Testis (tissue), 3 donors: ENCODE measurements around the gene RNF114. TPM values are rescaled to one million over a fixed set of nuclear protein-coding genes. Genes with fewer than 3 reads are reported as not detected.

Source experiments
- DNase-seq: peaks from one replicate; pipeline ENCODE4 v3.0.0-alpha.2; 2019
- H3K27ac ChIP-seq, 2 donors: fragments of 200-600 bp; sonication (generic); one replicate each; pipeline ENCODE4 v1.5.1; 2019
- H3K27me3 ChIP-seq: fragments of 200-600 bp; sonication (generic); one replicate; pipeline ENCODE4 v1.5.1; 2019
- H3K36me3 ChIP-seq: fragments of 200-600 bp; sonication (generic); one replicate; pipeline ENCODE4 v1.5.1; 2017; ENCODE audit warnings: low read depth; ENCODE audit errors: missing control alignments
- H3K4me1 ChIP-seq: fragments of 200-600 bp; sonication (generic); one replicate; pipeline ENCODE4 v1.5.1; 2019
- H3K4me3 ChIP-seq, 2 donors: fragments of 200-600 bp; sonication (generic); one replicate each; pipeline ENCODE4 v1.5.1; 2017 to 2019
- H3K9me3 ChIP-seq: fragments of 200-600 bp; sonication (generic); one replicate; pipeline ENCODE4 v1.5.1; 2017
- POLR2A ChIP-seq: fragments of 450-650 bp; IDR thresholded peaks from one replicate; pipeline ENCODE4 v1.6.1; 2017; ENCODE audit warnings: antibody characterized with exemption, mild to moderate bottlenecking, moderate library complexity
- WGBS, 2 donors: methylation state at CpG; one replicate each; pipeline ENCODE4 v1.1.5; 2018; 5-methylcytosine and 5-hydroxymethylcytosine counted together
- intact Hi-C: fragments of 100-400 bp; cut with DNase I; formaldehyde crosslinking; loops from one replicate; pipeline ENCODE4 v1.15.1; 2023; ENCODE audit warnings: low total_unique reads
- polyA plus RNA-seq: library from polyadenylated mRNA; stranded (reverse); fragments of 350-450 nt; fragmentation: Illumina TruSeq; extraction: RNeasy Lipid Tissue Mini Kit (QIAGEN cat#74804); gene quantifications from one replicate; pipeline ENCODE4 v1.2.3, GENCODE V29; 2014; ENCODE audit warnings: low read depth, low replicate concordance; ENCODE audit not compliant: insufficient read depth
- small RNA-seq, 2 donors: library from RNA; depleted of rRNA; stranded (forward); fragments of <200 nt; gene quantifications; one replicate each; pipeline ENCODE3, GENCODE V24; 2016
- total RNA-seq, 2 donors: library from RNA; depleted of rRNA; stranded (reverse); fragments of >200 nt; gene quantifications; one replicate each; pipeline ENCODE4 v1.2.3, GENCODE V29; 2016
- TF ChIP-seq, protein P1 (sequence below), 3 experiments: fragments of 450-650 bp in 2 of 3; fragments of 200-600 bp in 1 of 3; sonication (generic) in 1 of 3; IDR thresholded peaks; one replicate each; pipeline ENCODE4 v1.5.1; 2016 to 2019; ENCODE audit warnings: antibody characterized with exemption in 3 of 3, mild to moderate bottlenecking in 2 of 3, moderate library complexity in 1 of 3

The RNF114 gene
- total and polyA plus RNA-seq, 3 donors from 2014 or later, result 472 to 531 (median 479) TPM

DNA sequence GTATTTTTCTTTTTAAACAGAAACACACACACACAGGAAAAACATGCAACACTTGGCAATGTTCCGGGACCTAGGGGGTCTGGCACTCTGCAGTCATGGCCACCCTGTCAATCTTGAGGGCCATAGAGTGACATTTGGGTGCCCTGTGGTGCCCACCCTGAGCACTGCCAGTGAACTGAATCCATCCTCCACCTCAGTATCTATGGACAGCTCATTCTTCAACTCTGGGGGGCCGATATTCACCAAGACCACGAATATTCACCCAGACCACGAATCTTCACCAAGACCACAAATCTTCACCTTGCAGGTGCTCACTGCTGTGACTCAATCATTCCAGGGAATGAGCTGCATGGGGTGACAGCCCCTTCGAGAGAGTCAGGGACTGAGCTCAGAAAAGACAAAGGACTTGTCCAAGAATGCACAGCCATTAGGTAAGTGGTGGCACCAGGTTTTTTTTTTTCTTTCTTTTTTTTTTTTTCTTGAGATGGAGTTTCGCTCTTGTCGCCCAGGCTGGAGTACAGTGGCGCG lies 65.7 kb downstream of the RNF114 start:
- no peaks in the 10 kb centered on the region for H3K36me3 ChIP-seq
- WGBS, 2 donors, result 91 to 92% methylated on average over 9 of the region's 9 CpGs
- H3K4me1 ChIP-seq, result no peaks in the 10 kb centered on the region
- intact Hi-C loops, result no loop called here
- no peak for TF ChIP-seq POLR2A
- TF ChIP-seq, protein P1, sequence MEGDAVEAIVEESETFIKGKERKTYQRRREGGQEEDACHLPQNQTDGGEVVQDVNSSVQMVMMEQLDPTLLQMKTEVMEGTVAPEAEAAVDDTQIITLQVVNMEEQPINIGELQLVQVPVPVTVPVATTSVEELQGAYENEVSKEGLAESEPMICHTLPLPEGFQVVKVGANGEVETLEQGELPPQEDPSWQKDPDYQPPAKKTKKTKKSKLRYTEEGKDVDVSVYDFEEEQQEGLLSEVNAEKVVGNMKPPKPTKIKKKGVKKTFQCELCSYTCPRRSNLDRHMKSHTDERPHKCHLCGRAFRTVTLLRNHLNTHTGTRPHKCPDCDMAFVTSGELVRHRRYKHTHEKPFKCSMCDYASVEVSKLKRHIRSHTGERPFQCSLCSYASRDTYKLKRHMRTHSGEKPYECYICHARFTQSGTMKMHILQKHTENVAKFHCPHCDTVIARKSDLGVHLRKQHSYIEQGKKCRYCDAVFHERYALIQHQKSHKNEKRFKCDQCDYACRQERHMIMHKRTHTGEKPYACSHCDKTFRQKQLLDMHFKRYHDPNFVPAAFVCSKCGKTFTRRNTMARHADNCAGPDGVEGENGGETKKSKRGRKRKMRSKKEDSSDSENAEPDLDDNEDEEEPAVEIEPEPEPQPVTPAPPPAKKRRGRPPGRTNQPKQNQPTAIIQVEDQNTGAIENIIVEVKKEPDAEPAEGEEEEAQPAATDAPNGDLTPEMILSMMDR (IDR thresholded peaks at IDR 0.05), result no peak
- H3K4me3 ChIP-seq, result no peak overlapping the region
- no peak for DNase-seq
- no peaks in the 10 kb centered on the region for H3K9me3 ChIP-seq
- no peaks in the 10 kb centered on the region for H3K27me3 ChIP-seq
- no peak overlapping the region for H3K27ac ChIP-seq

GRCh38 chr20:50003253-50003656 lies 67.1 kb downstream of the RNF114 start:
- intact Hi-C loops, result no loop called here
- Histone ChIP-seq H3K4me3 (no peak overlapping the region), H3K27me3 (no peaks in the 10 kb centered on the region), H3K4me1 (no peaks in the 10 kb centered on the region), H3K9me3 (no peaks in the 10 kb centered on the region), H3K36me3 (no peaks in the 10 kb centered on the region), H3K27ac (no peak overlapping the region)
- 85 to 86% methylated on average over 4 of the region's 4 CpGs for WGBS, 2 donors
- no peak for DNase-seq
- TF ChIP-seq, protein P1 (IDR thresholded peaks at IDR 0.05), result no peak
- TF ChIP-seq POLR2A, result no peak

Small RNAs within 50 kb of the gene (small RNA-seq; reads per million reads assigned to genes)
- gene RF00017 (0 reads per million in 2 donors), gene RF00019 (0 reads per million in 2 donors), gene RNU6-147P (0 reads per million in 2 donors)

Other genes with a start within 250 kb of the RNF114 start
- 10 to 100 TPM; 63.4 to 69.7 TPM for gene B4GALT5, start 222.5 kb upstream of the RNF114 start, total RNA-seq
- gene B4GALT5, start 222.5 kb upstream of the RNF114 start, polyA plus RNA-seq, result 56.9 TPM
- 10 to 100 TPM; 32.7 to 33.0 TPM for gene SLC9A8, start 123.6 kb upstream of the RNF114 start, total RNA-seq
- 21.3 TPM for gene SLC9A8, start 123.6 kb upstream of the RNF114 start, polyA plus RNA-seq
- 10 to 100 TPM; 21.9 to 26.0 TPM for gene SPATA2, start 20.9 kb upstream of the RNF114 start, total RNA-seq
- 30.7 TPM for gene SPATA2, start 20.9 kb upstream of the RNF114 start, polyA plus RNA-seq
- gene SNAI1, start 46.6 kb downstream of the RNF114 start, total RNA-seq, result 1 to 10 TPM; 7.0 to 7.6 TPM
- 4.0 TPM for gene SNAI1, start 46.6 kb downstream of the RNF114 start, polyA plus RNA-seq
- gene UBE2V1, start 176.8 kb downstream of the RNF114 start, total RNA-seq, result 10 to 100 TPM; 78.1 to 80.5 TPM
- 121 TPM for gene UBE2V1, start 176.8 kb downstream of the RNF114 start, polyA plus RNA-seq
- 10 to 100 TPM; 40.1 to 45.5 TPM for gene PEDS1, start 217.3 kb downstream of the RNF114 start, total RNA-seq
- 39.3 TPM for gene PEDS1, start 217.3 kb downstream of the RNF114 start, polyA plus RNA-seq